ENCODE measurements around the gene SF3B2. TPM values are rescaled to one million over a fixed set of nuclear protein-coding genes. Genes with fewer than 3 reads are reported as not detected.
A peak's percentile ranks its signal among the peaks of the same experiment; 100 is the strongest.

The SF3B2 gene
- total and polyA plus RNA-seq, 8 donors: 64.4 to 118 (median 83.3) TPM

GRCh38 chr11:66068154-66068821 is 16.1 kb downstream of the SF3B2 start:
- H3K27ac ChIP-seq: peak overlapping the region in 3 of 4 donors; percentile 75 to 94 (median 93)
- WGBS, 2 donors: 42 to 43% methylated on average over 17 of the region's 17 CpGs
- peak; percentile 83 to 90 (median 88) for TF ChIP-seq CTCF (IDR thresholded peaks at IDR 0.05)
- DNase-seq (peak; percentile 57 to 83 (median 76)), ATAC-seq (peak; percentile 41 to 69 (median 56)), FAIRE-seq (no peak)
- peaks cover 4 to 32% (median 27%) of the 10 kb centered on the region in 3 donors for H3K36me3 ChIP-seq
- peaks cover 0 to 17% (median 11%) of the 10 kb centered on the region in 3 donors for H3K4me1 ChIP-seq
- intact Hi-C loops (cut with DNase I): loop anchor here in 1 of 3 donors (10.0 kb wide), 1 partner anchor 67 kb away; no protein-coding TSS in a partner anchor
- H3K4me3 ChIP-seq: no peak overlapping the region
- no peaks in the 10 kb centered on the region for H3K9me3 ChIP-seq
- H3K27me3 ChIP-seq: no peaks in the 10 kb centered on the region

GRCh38 chr11:66068923-66069714 is 17.0 kb downstream of the SF3B2 start:
- DNase-seq (peak in 5 of 6 donors; percentile 58 to 75 (median 67)), FAIRE-seq (no peak), ATAC-seq (peak; percentile 46 to 72 (median 56))
- intact Hi-C loops (cut with DNase I): loop anchor here in 1 of 3 donors (10.0 kb wide), 1 partner anchor 66 kb away; no protein-coding TSS in a partner anchor
- no peak for TF ChIP-seq CTCF (IDR thresholded peaks at IDR 0.05)
- Histone ChIP-seq H3K27ac (peak overlapping the region; percentile 75 to 94 (median 88)), H3K27me3 (no peaks in the 10 kb centered on the region), H3K4me3 (peak overlapping the region in 3 of 4 donors; percentile 73 to 90 (median 76)), H3K4me1 (peaks cover 0 to 17% (median 11%) of the 10 kb centered on the region in 3 donors), H3K9me3 (no peaks in the 10 kb centered on the region), H3K36me3 (peaks cover 3 to 23% (median 20%) of the 10 kb centered on the region in 3 donors)
- 14 to 20% methylated on average over 14 of the region's 14 CpGs for WGBS, 2 donors

- H3K27ac ChIP-seq: peak within 1 kb of the TSS; percentile 75 to 94 (median 88)
- peaks cover 0 to 17% (median 11%) of the 10 kb centered on the region in 3 donors for H3K4me1 ChIP-seq
- intact Hi-C loops (cut with DNase I): loop anchor here in 2 of 3 donors (10.0 kb wide), 1 partner anchor 65 kb away; no protein-coding TSS in a partner anchor
- no peaks in the 10 kb centered on the region for H3K9me3 ChIP-seq
- DNase-seq (peak; percentile 67 to 88 (median 78)), FAIRE-seq (no peak), ATAC-seq (peak; percentile 50 to 77 (median 54))
- no peaks in the 10 kb centered on the region for H3K27me3 ChIP-seq
- peak within 1 kb of the TSS; percentile 73 to 90 (median 78) for H3K4me3 ChIP-seq
- no peak for TF ChIP-seq CTCF (IDR thresholded peaks at IDR 0.05)
- WGBS, 2 donors: 0 to 1% methylated on average over 59 to 120 of the region's 120 CpGs
- peaks cover 3 to 15% (median 13%) of the 10 kb centered on the region in 3 donors for H3K36me3 ChIP-seq
Observed at GRCh38 chr11:66069715-66070603, 17.8 kb downstream of the SF3B2 start, which contains the start of gene PACS1. TSS of gene PACS1 (plus strand) at chr11:66070272. CDS start at chr11:66070487, 215 bp downstream.

- no peak for TF ChIP-seq CTCF (IDR thresholded peaks at IDR 0.05)
- Histone ChIP-seq H3K27me3 (no peaks in the 10 kb centered on the region), H3K4me1 (peaks cover 0 to 17% (median 11%) of the 10 kb centered on the region in 3 donors), H3K27ac (peak overlapping the region; percentile 59 to 90 (median 80)), H3K4me3 (peak overlapping the region; percentile 73 to 90 (median 78)), H3K9me3 (no peaks in the 10 kb centered on the region), H3K36me3 (peaks cover 3 to 13% (median 7%) of the 10 kb centered on the region in 3 donors)
- ATAC-seq (peak; percentile 24 to 51 (median 30)), FAIRE-seq (no peak), DNase-seq (peak; percentile 50 to 85 (median 69))
- WGBS, 2 donors: 1 to 2% methylated on average over 22 to 60 of the region's 60 CpGs
- intact Hi-C loops (cut with DNase I): loop anchor here in 1 of 3 donors (10.0 kb wide), 1 partner anchor 64 kb away; no protein-coding TSS in a partner anchor
Observed at GRCh38 chr11:66070604-66071380, 18.6 kb downstream of the SF3B2 start.
